ENCODE data around the gene GRN.
"Not testable (repeated sequence)": the region's sequence is repeated elsewhere in the genome, so short reads cannot be mapped to it uniquely, and the experiment has no call there.

Gene GRN

GRCh38 chr17:44367231-44367979, 22.3 kb downstream of the GRN start:
- no peaks in the 10 kb centered on the region for H3K36me3 ChIP-seq (ENCODE audit: control insufficient read depth, insufficient read depth, low read length)
- no peak for DNase-seq (ENCODE audit: extremely low read depth, insufficient read length)
- no peak overlapping the region for H3K4me3 ChIP-seq (replicated peaks; ENCODE audit: low read depth, low read length)
- no peaks in the 10 kb centered on the region for H3K27me3 ChIP-seq (replicated peaks; ENCODE audit: control insufficient read depth, insufficient read depth, low read length)
- no peak for TF ChIP-seq CTCF (IDR thresholded peaks at IDR 0.05; ENCODE audit: insufficient read depth, low read length, poor library complexity, severe bottlenecking)

GRCh38 chr17:44368391-44369243, 23.5 kb downstream of the GRN start:
- not testable (repeated sequence) for H3K4me3 ChIP-seq (replicated peaks; ENCODE audit: low read depth, low read length); H3K36me3 ChIP-seq (ENCODE audit: control insufficient read depth, insufficient read depth, low read length); H3K27me3 ChIP-seq (replicated peaks; ENCODE audit: control insufficient read depth, insufficient read depth, low read length); DNase-seq (ENCODE audit: extremely low read depth, insufficient read length)

DNA sequence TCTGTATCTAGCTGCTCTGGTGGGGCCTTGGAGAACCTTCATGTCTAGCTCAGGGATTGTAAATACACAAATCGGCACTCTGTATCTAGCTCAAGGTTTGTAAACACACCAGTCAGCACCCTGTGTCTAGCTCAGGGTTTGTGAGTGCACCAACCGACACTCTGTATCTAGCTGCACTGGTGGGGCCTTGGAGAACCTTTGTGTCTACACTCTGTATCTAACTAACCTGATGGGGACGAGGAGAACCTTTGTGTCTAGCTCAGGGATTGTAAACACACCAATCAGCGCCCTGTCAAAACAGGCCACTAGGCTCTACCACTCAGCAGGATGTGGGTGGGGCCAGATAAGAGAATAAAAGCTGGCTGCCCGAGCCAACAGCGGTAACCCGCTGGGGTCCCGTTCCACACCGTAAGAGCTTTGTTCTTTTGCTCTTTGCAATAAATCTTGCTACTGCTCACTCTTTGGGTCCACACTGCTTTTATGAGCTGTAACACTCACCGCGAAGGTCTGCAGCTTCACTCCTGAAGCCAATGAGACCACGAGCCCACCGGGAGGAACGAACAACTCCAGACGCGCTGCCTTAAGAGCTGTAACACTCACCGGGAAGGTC, 24.4 kb downstream of the GRN start:
- not testable (repeated sequence) for H3K4me3 ChIP-seq (replicated peaks; ENCODE audit: low read depth, low read length); DNase-seq (ENCODE audit: extremely low read depth, insufficient read length); H3K36me3 ChIP-seq (ENCODE audit: control insufficient read depth, insufficient read depth, low read length); H3K27me3 ChIP-seq (replicated peaks; ENCODE audit: control insufficient read depth, insufficient read depth, low read length)

GRCh38 chr17:44372036-44372435, 26.9 kb downstream of the GRN start:
- TF ChIP-seq CTCF (IDR thresholded peaks at IDR 0.05; ENCODE audit: insufficient read depth, low read length, poor library complexity, severe bottlenecking) = no peak
- Histone ChIP-seq H3K27me3 (replicated peaks; ENCODE audit: control insufficient read depth, insufficient read depth, low read length) (no peaks in the 10 kb centered on the region), H3K36me3 (ENCODE audit: control insufficient read depth, insufficient read depth, low read length) (no peaks in the 10 kb centered on the region), H3K4me3 (replicated peaks; ENCODE audit: low read depth, low read length) (no peak overlapping the region)
- no peak for DNase-seq (ENCODE audit: extremely low read depth, insufficient read length)

- H3K4me3 ChIP-seq (replicated peaks; ENCODE audit: low read depth, low read length) = no peak overlapping the region
- no peak for DNase-seq (ENCODE audit: extremely low read depth, insufficient read length)
- H3K36me3 ChIP-seq (ENCODE audit: control insufficient read depth, insufficient read depth, low read length) = no peaks in the 10 kb centered on the region
- H3K27me3 ChIP-seq (replicated peaks; ENCODE audit: control insufficient read depth, insufficient read depth, low read length) = no peaks in the 10 kb centered on the region; the same call in 1 of the 2 replicates
- TF ChIP-seq CTCF (IDR thresholded peaks at IDR 0.05; ENCODE audit: insufficient read depth, low read length, poor library complexity, severe bottlenecking) = no peak
Observed at GRCh38 chr17:44374306-44375195, 29.4 kb downstream of the GRN start.

GRCh38 chr17:44375196-44376017, 30.3 kb downstream of the GRN start:
- no peaks in the 10 kb centered on the region; the same call in 1 of the 2 replicates for H3K27me3 ChIP-seq (replicated peaks; ENCODE audit: control insufficient read depth, insufficient read depth, low read length)
- H3K4me3 ChIP-seq (replicated peaks; ENCODE audit: low read depth, low read length) = no peak overlapping the region
- no peak for DNase-seq (ENCODE audit: extremely low read depth, insufficient read length)
- no peaks in the 10 kb centered on the region for H3K36me3 ChIP-seq (ENCODE audit: control insufficient read depth, insufficient read depth, low read length)
- no peak for TF ChIP-seq CTCF (IDR thresholded peaks at IDR 0.05; ENCODE audit: insufficient read depth, low read length, poor library complexity, severe bottlenecking)
